ENCODE data around the gene FUT8. TPM values are rescaled to one million over a fixed set of nuclear protein-coding genes. Genes with fewer than 3 reads are reported as not detected.

FUT8 gene
- total RNA-seq, 2 donors from 2014 or later: 49.6 to 59.8 TPM

DNA sequence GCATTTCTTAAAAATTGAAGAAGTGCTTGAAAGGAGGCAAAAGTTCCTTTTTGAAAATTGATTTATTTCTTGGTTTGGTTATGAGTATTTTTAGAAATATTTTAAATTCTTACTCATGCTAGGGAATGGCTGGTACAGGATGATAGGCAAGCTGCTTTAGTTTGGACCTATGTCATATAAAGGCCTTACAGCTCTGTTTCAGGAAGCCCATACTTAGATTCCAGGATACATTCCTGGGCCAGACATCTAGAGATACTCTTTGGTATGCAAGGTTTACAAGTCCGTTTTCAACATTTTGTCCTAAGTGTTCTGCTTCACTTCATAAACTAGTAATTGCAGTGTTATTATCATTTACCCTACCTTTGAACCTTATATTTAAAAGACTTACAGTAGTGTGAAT, 186.8 kb downstream of the FUT8 start:
- no peak for DNase-seq
- no peak overlapping the region for H3K27ac Mint-ChIP-seq
- H3K4me3 Mint-ChIP-seq: no peak overlapping the region
- H3K9me3 Mint-ChIP-seq: no peaks in the 10 kb centered on the region
- peaks cover 0 to 2% of the 10 kb centered on the region in 2 donors for H3K36me3 Mint-ChIP-seq (ENCODE audit: insufficient read depth in 2 of 2)
- no peaks in the 10 kb centered on the region for H3K27me3 Mint-ChIP-seq (ENCODE audit: low read depth)
- no peaks in the 10 kb centered on the region for H3K4me1 Mint-ChIP-seq (ENCODE audit: low read depth)
- no peak for ATAC-seq (replicated peaks in 1 of 2)

DNA sequence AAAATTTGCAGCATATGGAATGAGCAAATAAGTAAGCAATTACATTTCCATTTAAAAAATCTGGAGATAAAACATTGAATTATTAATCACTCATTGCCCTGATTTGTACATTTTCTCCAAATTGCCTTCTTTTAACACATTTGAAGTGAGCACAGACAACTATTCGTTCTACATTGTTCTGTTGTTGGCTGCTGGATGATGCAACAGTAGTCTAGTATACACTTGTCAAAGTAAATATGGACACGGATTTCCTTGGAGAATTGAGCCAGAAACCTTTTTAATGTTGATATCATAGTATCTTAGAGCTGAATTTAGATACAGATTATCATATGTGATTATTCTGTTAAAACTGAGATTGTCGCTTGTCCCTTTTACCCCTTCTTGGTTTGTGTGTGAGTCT, 188.2 kb downstream of the FUT8 start:
- Mint-ChIP-seq H3K4me3 (no peak overlapping the region), H3K36me3 (ENCODE audit: insufficient read depth in 2 of 2) (no peaks in the 10 kb centered on the region), H3K27me3 (ENCODE audit: low read depth) (no peaks in the 10 kb centered on the region), H3K27ac (no peak overlapping the region), H3K4me1 (ENCODE audit: low read depth) (no peaks in the 10 kb centered on the region), H3K9me3 (no peaks in the 10 kb centered on the region)
- no peak for ATAC-seq (replicated peaks in 1 of 2)
- DNase-seq: no peak

DNA sequence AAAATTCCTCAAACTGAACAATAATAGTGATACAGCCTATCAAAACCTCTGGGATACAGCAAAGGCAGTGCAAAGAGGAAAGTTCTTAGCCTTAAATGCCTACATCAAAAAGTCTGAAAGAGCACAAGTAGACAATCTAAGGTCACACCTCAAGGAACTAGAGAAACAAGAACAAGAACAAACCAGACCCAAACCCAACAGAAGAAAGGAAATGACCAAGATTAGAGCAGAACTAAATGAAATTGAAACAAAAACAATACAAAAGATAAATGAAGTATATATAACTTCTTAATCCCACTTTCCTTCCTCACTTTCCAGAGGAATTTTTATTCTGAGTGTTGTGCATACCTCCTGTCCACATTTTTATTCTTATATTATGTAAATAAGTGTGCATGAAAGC, 192.0 kb downstream of the FUT8 start:
- H3K4me1 Mint-ChIP-seq (ENCODE audit: low read depth): no peaks in the 10 kb centered on the region
- DNase-seq (no peak), ATAC-seq (replicated peaks in 1 of 2) (no peak)
- no peaks in the 10 kb centered on the region for H3K9me3 Mint-ChIP-seq
- H3K27me3 Mint-ChIP-seq (ENCODE audit: low read depth): no peaks in the 10 kb centered on the region
- peaks cover 0 to 1% of the 10 kb centered on the region in 2 donors for H3K36me3 Mint-ChIP-seq (ENCODE audit: insufficient read depth in 2 of 2)
- no peak overlapping the region for H3K4me3 Mint-ChIP-seq
- H3K27ac Mint-ChIP-seq: no peak overlapping the region

DNA sequence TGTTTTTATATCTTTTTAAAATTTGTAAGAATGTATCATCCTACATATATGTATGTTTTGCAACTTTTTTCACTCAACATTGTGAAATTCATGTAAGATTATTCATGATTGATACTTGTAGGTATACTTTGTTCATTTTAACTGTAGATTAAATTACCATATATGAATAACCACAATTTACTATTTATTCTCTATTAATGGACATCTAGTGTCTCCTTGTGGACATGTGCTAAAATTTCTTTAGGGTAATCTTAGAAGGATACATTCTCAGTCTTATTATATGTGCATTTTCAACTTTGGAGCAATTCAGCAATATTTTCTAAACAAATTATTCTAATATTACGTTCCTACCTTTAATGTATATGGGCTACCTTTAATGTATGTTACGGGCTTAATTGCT, 192.4 kb downstream of the FUT8 start:
- Mint-ChIP-seq H3K4me1 (ENCODE audit: low read depth) (no peaks in the 10 kb centered on the region), H3K9me3 (no peaks in the 10 kb centered on the region), H3K27me3 (ENCODE audit: low read depth) (no peaks in the 10 kb centered on the region), H3K4me3 (no peak overlapping the region), H3K36me3 (ENCODE audit: insufficient read depth in 2 of 2) (peaks cover 0 to 1% of the 10 kb centered on the region in 2 donors), H3K27ac (no peak overlapping the region)
- ATAC-seq (replicated peaks in 1 of 2): no peak
- no peak for DNase-seq

DNA sequence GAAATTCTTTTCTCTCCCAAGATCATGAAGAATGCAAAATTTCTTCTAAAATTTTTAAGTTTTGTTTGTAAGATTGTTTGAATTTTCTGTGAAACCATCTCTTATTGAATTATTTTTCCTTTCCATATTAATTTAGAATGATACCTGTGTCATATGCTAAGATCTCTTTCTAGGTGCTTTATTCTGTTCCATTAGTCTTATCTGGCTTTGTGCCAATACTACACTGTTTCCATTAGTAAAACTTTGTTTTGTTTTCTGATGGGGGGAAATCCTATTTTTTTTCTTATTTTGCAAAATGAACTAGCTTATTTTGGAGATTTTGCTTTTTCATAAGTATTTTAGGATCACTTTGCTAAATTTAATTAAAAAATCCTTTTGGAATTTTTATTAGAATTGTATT, 193.9 kb downstream of the FUT8 start:
- Mint-ChIP-seq H3K9me3 (no peaks in the 10 kb centered on the region), H3K36me3 (ENCODE audit: insufficient read depth in 2 of 2) (peaks cover 1% of the 10 kb centered on the region in 2 donors), H3K27ac (no peak overlapping the region), H3K27me3 (ENCODE audit: low read depth) (no peaks in the 10 kb centered on the region), H3K4me1 (ENCODE audit: low read depth) (no peaks in the 10 kb centered on the region), H3K4me3 (no peak overlapping the region)
- DNase-seq: no peak
- ATAC-seq (replicated peaks in 1 of 2): no peak

DNA sequence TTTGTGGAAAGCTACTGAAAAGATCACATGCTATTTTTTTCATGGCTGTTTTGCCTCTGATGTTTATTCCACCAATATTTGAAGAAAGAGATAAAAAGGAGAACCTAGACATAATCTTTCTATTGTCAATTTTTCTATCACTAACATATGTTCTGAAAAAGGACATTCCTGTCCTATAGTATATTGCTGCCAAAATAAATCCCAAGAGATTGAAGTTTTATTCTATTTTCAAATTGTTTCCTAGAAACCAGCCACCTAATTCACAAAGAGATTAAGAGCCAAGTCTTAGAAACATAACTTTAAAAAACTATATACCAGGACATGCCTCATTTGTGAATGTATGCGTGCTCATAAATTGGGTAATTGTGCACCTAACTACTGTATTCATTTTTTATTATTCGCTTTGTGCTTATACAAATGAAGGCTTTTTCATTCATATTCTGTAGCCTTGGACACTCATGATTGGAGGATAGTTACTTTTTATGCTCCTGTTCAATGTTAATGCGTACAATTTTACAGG, 200.7 kb downstream of the FUT8 start:
- H3K27ac Mint-ChIP-seq: no peak overlapping the region
- peaks cover 1 to 6% of the 10 kb centered on the region in 2 donors for H3K36me3 Mint-ChIP-seq (ENCODE audit: insufficient read depth in 2 of 2)
- H3K4me3 Mint-ChIP-seq: no peak overlapping the region
- no peak for ATAC-seq (replicated peaks in 1 of 2)
- no peak for DNase-seq
- H3K9me3 Mint-ChIP-seq: no peaks in the 10 kb centered on the region
- no peaks in the 10 kb centered on the region for H3K4me1 Mint-ChIP-seq (ENCODE audit: low read depth)
- H3K27me3 Mint-ChIP-seq (ENCODE audit: low read depth): no peaks in the 10 kb centered on the region

DNA sequence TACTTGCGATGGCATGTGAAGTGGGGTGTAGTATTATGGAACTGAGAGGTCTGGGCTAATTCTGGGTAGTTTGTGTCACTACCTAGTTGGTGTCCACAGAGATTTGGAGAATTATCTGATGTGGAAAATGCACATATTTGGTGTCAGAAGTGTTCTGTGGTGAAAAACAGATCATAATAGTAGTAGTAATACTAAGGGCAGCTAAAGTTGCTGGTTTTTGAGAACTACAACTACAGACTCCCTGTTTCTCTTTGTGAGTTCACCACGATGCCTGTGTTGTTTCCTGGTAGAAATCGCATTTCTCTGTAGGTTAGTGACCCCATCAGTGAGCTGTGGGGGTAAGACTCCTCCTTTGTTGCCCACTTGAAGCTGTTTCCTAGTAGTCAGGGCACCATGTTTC, 206.5 kb downstream of the FUT8 start:
- ATAC-seq (replicated peaks in 1 of 2) (no peak), DNase-seq (no peak)
- Mint-ChIP-seq H3K9me3 (no peaks in the 10 kb centered on the region), H3K4me1 (ENCODE audit: low read depth) (no peaks in the 10 kb centered on the region), H3K27ac (no peak overlapping the region), H3K36me3 (ENCODE audit: insufficient read depth in 2 of 2) (peaks cover 0 to 5% of the 10 kb centered on the region in 2 donors), H3K4me3 (no peak overlapping the region), H3K27me3 (ENCODE audit: low read depth) (no peaks in the 10 kb centered on the region)

DNA sequence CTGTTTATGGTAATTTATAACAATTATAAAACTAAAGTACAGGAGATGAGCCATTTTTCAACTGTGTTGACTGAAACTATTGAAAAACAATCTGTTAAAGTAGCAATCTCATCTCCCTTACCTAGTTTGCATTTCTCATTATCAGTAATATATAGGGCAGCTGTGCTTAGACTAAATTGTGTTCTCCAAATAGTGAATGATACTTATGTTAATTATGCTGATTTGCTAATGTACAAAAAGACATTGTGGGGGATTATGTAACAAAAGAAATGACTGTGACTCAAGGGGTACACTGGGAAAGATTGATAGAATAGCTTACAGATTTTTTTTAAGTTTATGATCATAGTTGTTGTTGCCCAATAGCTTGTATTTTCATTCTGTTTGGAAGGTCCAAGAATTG, 207.7 kb downstream of the FUT8 start:
- Mint-ChIP-seq H3K27ac (no peak overlapping the region), H3K36me3 (ENCODE audit: insufficient read depth in 2 of 2) (peaks cover 0 to 5% of the 10 kb centered on the region in 2 donors), H3K4me3 (no peak overlapping the region), H3K4me1 (ENCODE audit: low read depth) (no peaks in the 10 kb centered on the region), H3K27me3 (ENCODE audit: low read depth) (no peaks in the 10 kb centered on the region), H3K9me3 (no peaks in the 10 kb centered on the region)
- DNase-seq (no peak), ATAC-seq (replicated peaks in 1 of 2) (no peak)

DNA sequence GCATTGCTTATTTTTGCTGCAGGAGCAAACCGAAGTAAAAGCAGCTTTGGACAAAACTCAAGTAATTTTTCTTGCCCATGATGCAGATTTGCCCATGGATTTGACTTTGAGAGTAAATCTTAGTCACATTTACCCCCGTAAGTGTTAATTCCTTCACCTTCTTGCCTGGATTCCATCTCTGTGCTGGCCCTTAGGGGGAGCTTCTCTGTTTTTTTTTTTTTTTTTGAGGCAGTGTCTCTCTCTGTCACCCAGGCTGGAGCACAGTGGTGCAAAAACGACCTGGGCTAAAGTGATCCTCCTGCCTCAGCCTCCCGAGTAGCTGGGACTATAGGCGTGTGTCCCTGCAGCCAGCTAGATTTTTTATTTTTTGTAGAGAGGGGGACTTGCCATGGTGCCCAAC, 210.2 kb downstream of the FUT8 start:
- ATAC-seq (replicated peaks in 1 of 2) (no peak), DNase-seq (no peak)
- Mint-ChIP-seq H3K9me3 (no peaks in the 10 kb centered on the region), H3K4me1 (ENCODE audit: low read depth) (no peaks in the 10 kb centered on the region), H3K27ac (no peak overlapping the region), H3K4me3 (no peak overlapping the region), H3K27me3 (ENCODE audit: low read depth) (no peaks in the 10 kb centered on the region), H3K36me3 (ENCODE audit: insufficient read depth in 2 of 2) (no peaks in the 10 kb centered on the region)

DNA sequence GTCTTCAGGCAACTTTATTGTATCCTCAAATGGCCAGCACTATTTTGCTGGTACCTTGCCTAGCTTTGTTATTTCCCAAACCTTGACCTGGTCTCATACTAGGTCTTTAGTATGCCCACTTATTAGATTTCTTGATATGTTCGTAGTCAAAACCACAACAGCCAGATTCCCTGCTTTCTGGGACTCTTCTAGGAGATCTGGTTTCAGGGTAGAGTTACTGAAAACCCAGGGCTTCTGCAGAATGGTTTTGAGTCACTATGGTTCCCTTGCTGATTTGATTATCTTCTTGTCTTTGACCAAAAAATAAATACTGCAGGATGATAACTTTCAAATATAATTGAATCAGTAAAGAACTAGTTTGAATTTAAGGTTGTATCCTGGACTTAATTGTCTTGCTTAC, 211.2 kb downstream of the FUT8 start:
- ATAC-seq (replicated peaks in 1 of 2) (no peak), DNase-seq (no peak)
- no peaks in the 10 kb centered on the region for H3K36me3 Mint-ChIP-seq (ENCODE audit: insufficient read depth in 2 of 2)
- H3K27me3 Mint-ChIP-seq (ENCODE audit: low read depth): no peaks in the 10 kb centered on the region
- no peaks in the 10 kb centered on the region for H3K4me1 Mint-ChIP-seq (ENCODE audit: low read depth)
- H3K4me3 Mint-ChIP-seq: no peak overlapping the region
- H3K27ac Mint-ChIP-seq: no peak overlapping the region
- H3K9me3 Mint-ChIP-seq: no peaks in the 10 kb centered on the region

DNA sequence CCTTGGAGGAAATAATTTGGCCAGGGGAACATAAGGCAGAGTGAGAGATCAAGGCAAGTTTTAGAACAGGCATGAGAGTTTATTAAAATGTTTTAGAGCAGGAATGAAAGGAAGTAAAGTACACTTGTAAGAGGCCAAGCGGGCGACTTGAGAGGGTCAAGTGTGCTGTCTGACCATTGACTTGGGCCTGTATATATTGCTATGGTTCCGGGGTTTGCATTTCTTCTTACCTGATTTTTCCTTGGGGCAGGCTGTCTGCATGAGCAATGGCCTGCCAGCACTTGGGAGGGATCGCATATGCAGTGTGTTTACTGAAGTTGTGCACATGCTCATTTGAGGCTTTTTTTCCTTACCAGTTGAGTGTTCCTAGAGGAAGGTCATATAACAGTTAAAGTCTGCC, 214.8 kb downstream of the FUT8 start:
- Mint-ChIP-seq H3K9me3 (no peaks in the 10 kb centered on the region), H3K4me1 (ENCODE audit: low read depth) (no peaks in the 10 kb centered on the region), H3K27me3 (ENCODE audit: low read depth) (no peaks in the 10 kb centered on the region), H3K27ac (no peak overlapping the region), H3K36me3 (ENCODE audit: insufficient read depth in 2 of 2) (peaks cover 3% of the 10 kb centered on the region in 2 donors), H3K4me3 (no peak overlapping the region)
- ATAC-seq (replicated peaks in 1 of 2) (no peak), DNase-seq (no peak)

DNA sequence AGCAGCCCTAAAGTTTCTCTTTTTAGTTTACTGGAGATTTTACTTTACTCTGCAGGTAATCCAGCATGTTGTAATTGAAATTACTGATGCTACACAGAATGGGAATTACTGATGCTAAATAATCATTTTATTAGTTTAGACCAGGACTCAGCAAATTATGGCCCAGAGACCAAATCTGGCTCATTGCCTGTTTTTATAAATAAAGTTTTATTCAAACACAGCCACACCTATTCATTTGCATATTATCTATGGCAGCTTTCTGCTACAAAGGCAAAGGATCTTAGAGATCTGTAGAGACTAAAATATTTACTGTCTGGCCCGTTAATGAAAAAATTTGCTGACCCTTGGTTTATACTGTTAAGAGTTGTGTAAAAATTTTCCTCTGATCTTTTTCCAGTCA, 216.1 kb downstream of the FUT8 start:
- Mint-ChIP-seq H3K9me3 (peaks cover 0 to 2% of the 10 kb centered on the region in 2 donors), H3K27ac (no peak overlapping the region), H3K36me3 (ENCODE audit: insufficient read depth in 2 of 2) (peaks cover 7% of the 10 kb centered on the region in 2 donors), H3K27me3 (ENCODE audit: low read depth) (no peaks in the 10 kb centered on the region), H3K4me1 (ENCODE audit: low read depth) (no peaks in the 10 kb centered on the region), H3K4me3 (no peak overlapping the region)
- ATAC-seq (replicated peaks in 1 of 2) (no peak), DNase-seq (no peak)

DNA sequence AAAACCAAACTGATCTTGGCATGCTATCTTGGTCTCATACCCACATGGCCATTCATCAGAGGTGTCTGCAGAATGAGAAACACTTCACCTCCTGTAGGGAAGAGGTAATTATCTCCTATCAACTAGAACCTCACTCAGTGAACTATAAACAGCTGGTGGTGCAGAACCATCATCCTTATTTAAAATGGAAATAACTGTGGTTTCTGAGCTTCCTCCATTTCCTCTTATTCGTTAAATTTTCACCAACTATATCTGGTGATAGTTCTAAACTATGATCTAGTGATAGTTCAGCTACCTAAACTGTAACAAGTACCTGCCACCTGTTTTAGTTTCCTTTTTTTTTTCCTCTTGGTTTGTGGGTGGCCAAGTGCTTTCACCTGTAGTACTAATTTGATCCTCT, 218.5 kb downstream of the FUT8 start:
- Mint-ChIP-seq H3K27ac (peak overlapping the region; percentile 63), H3K4me1 (ENCODE audit: low read depth) (peaks cover 6% of the 10 kb centered on the region), H3K36me3 (ENCODE audit: insufficient read depth in 2 of 2) (peaks cover 7 to 17% of the 10 kb centered on the region in 2 donors), H3K27me3 (ENCODE audit: low read depth) (no peaks in the 10 kb centered on the region), H3K4me3 (no peak overlapping the region), H3K9me3 (peaks cover 0 to 2% of the 10 kb centered on the region in 2 donors)
- no peak for DNase-seq
- no peak for ATAC-seq (replicated peaks in 1 of 2)

DNA sequence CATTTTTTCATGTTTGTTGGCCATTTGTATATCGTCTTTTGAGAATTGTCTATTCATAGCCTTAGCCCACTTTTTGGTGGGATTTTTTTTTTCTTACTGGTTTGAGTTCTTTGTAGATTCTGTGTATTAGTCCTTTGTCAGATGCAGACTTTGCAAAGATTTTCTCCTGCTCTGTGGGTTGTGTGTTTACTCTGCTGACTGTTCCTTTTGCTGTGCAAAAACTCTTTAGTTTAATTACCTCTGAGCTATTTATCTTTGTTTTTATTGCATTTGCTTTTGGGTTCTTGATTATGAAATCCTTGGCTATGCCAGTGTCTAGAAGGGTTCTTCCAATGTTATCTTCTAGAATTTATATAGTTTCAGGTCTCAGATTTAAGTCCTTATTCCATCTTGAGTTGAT, 220.0 kb downstream of the FUT8 start:
- peaks cover 21% of the 10 kb centered on the region for H3K4me1 Mint-ChIP-seq (ENCODE audit: low read depth)
- H3K27ac Mint-ChIP-seq: no peak overlapping the region
- no peak for DNase-seq
- peaks cover 1 to 2% of the 10 kb centered on the region in 2 donors for H3K9me3 Mint-ChIP-seq
- H3K27me3 Mint-ChIP-seq (ENCODE audit: low read depth): no peaks in the 10 kb centered on the region
- ATAC-seq (replicated peaks in 1 of 2): no peak
- no peak overlapping the region for H3K4me3 Mint-ChIP-seq
- peaks cover 8 to 20% of the 10 kb centered on the region in 2 donors for H3K36me3 Mint-ChIP-seq (ENCODE audit: insufficient read depth in 2 of 2)

All from activated T-cell treated with anti-CD3 and anti-CD28 coated beads, Interleukin-2, amount 50 U/mL, for 72 hours (primary cell).